Stimulated activated CD8-positive, alpha-beta memory T cell treated with anti-CD3 and anti-CD28 coated beads, Interleukin-4, amount 100 ng/mL, for 4 hours (primary cell): ENCODE data around the gene POU2F2.
"Not testable (repeated sequence)": the region's sequence is repeated elsewhere in the genome, so short reads cannot be mapped to it uniquely, and the experiment has no call there.

Experiments used
- DNase-seq, 2 donors: peaks; one replicate each; pipeline ENCODE4 v3.0.0-alpha.2; 2020; ENCODE audit warnings: low read depth in 2 of 2, low spot score in 1 of 2

The POU2F2 gene

GRCh38 chr19:42105368-42105767 is 26.9 kb downstream of the POU2F2 start:
- DNase-seq, result no peak

- DNase-seq, result no peak
Observed at GRCh38 chr19:42102877-42103276, 29.4 kb downstream of the POU2F2 start.

- DNase-seq, result not testable (repeated sequence)
Observed at GRCh38 chr19:42100241-42100640, 32.0 kb downstream of the POU2F2 start.

- no peak for DNase-seq
Observed at GRCh38 chr19:42099336-42099925, 32.8 kb downstream of the POU2F2 start.

GRCh38 chr19:42098781-42099180 is 33.5 kb downstream of the POU2F2 start:
- DNase-seq, result no peak

- no peak for DNase-seq
Observed at GRCh38 chr19:42097461-42097860, 34.8 kb downstream of the POU2F2 start.

GRCh38 chr19:42096255-42096837 is 35.9 kb downstream of the POU2F2 start:
- no peak for DNase-seq

- DNase-seq, result no peak
Observed at GRCh38 chr19:42095814-42096230, 36.4 kb downstream of the POU2F2 start.

GRCh38 chr19:42095142-42095813 is 37.0 kb downstream of the POU2F2 start:
- DNase-seq, result no peak

GRCh38 chr19:42093926-42094325 is 38.3 kb downstream of the POU2F2 start:
- no peak for DNase-seq

- DNase-seq, result no peak
Observed at GRCh38 chr19:42093505-42093904, 38.7 kb downstream of the POU2F2 start.

GRCh38 chr19:42092350-42092749 is 39.9 kb downstream of the POU2F2 start:
- DNase-seq, result no peak

- DNase-seq, result no peak
Observed at GRCh38 chr19:42091742-42092141, 40.5 kb downstream of the POU2F2 start.

- no peak for DNase-seq
Observed at GRCh38 chr19:42091300-42091699, 40.9 kb downstream of the POU2F2 start.

GRCh38 chr19:42090672-42091071 is 41.6 kb downstream of the POU2F2 start:
- DNase-seq, result no peak

- no peak for DNase-seq
Observed at GRCh38 chr19:42089772-42090171, 42.5 kb downstream of the POU2F2 start.

GRCh38 chr19:42089191-42089750 is 43.0 kb downstream of the POU2F2 start:
- DNase-seq, result no peak

GRCh38 chr19:42088471-42089190 is 43.6 kb downstream of the POU2F2 start:
- DNase-seq, result no peak

- no peak for DNase-seq
Observed at GRCh38 chr19:42086770-42087550, 45.3 kb downstream of the POU2F2 start.

- no peak for DNase-seq
Observed at GRCh38 chr19:42086188-42086736, 46.0 kb downstream of the POU2F2 start.

GRCh38 chr19:42083537-42083936 is 48.7 kb downstream of the POU2F2 start:
- no peak for DNase-seq
